AG04449 (cell line): Measurements from ENCODE around the gene MED16.
A peak's percentile ranks its signal among the peaks of the same experiment; 100 is the strongest.

Source experiments
- CTCF ChIA-PET: fragments of 350-600 bp; formaldehyde crosslinking; extraction: SDS; loops from one replicate; lab custom pipeline; 2021; ENCODE audit warnings: antibody characterized with exemption; lab: Yijun Ruan, JAX
- POLR2A ChIA-PET: fragments of 400-600, 350-600 bp; formaldehyde crosslinking; extraction: SDS; loops from one replicate; lab custom pipeline; 2020; ENCODE audit warnings: antibody characterized with exemption, inconsistent platforms; lab: Yijun Ruan, JAX
- DNase-seq: peaks from one replicate; pipeline ENCODE4 v3.0.0-alpha.2; 2010; ENCODE audit warnings: low read depth, low spot score
- H3K4me3 ChIP-seq: 2 replicates; pipeline ENCODE4 v1.5.1; 2011; ENCODE audit warnings: low read depth, mild to moderate bottlenecking, control low read depth, low read length
- TF ChIP-seq, protein P1 (sequence below): IDR thresholded peaks from one replicate; pipeline ENCODE4 v1.5.1; 2011; ENCODE audit warnings: mild to moderate bottlenecking, moderate library complexity, low read length, control low read depth, inconsistent platforms; ENCODE audit not compliant: insufficient read depth; ENCODE audit errors: missing control alignments

MED16 gene

DNA sequence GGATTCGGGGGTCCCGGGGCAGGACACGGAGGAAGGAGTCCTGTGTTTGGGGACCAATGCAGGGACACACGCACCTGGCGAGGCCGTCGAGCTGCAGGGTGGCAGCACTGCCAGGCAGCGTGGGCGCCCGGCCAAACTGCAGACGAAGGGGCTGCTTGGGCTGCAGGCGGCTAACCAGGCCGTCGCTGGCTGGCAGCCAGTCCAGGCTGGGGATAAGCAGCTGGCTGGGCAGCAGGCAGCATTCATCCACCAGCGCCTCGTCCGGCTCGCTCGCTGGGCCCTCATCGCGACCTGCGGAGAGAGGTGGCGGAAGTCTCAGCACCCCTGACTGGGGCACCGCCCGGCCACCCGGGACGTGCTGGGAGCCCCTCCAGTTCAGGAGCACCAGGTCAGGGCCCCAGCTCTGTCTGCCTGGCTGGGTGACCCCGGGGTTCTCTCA, 22.0 kb downstream of the MED16 start:
- DNase-seq: no peak

DNA sequence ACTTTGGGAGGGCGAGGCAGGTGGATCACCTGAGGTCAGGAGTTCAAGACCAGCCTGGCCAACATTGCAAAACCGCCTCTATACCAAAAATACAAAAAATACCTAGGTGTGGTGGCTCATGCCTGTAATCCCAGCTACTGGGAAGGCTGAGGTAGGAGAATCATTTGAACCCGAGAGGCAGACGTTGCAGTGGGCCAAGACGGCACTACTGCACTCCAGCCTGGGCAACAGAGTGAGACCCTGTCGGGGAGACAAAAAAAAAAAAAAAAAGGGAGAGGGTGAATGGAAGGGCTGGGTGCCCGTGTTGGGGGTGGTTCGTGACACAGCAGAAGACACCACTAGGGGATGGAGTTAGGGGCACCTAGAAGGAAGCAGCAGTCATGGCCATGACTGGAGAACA, 22.7 kb downstream of the MED16 start:
- DNase-seq: no peak
- TF ChIP-seq, protein P1, sequence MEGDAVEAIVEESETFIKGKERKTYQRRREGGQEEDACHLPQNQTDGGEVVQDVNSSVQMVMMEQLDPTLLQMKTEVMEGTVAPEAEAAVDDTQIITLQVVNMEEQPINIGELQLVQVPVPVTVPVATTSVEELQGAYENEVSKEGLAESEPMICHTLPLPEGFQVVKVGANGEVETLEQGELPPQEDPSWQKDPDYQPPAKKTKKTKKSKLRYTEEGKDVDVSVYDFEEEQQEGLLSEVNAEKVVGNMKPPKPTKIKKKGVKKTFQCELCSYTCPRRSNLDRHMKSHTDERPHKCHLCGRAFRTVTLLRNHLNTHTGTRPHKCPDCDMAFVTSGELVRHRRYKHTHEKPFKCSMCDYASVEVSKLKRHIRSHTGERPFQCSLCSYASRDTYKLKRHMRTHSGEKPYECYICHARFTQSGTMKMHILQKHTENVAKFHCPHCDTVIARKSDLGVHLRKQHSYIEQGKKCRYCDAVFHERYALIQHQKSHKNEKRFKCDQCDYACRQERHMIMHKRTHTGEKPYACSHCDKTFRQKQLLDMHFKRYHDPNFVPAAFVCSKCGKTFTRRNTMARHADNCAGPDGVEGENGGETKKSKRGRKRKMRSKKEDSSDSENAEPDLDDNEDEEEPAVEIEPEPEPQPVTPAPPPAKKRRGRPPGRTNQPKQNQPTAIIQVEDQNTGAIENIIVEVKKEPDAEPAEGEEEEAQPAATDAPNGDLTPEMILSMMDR: no peak
- ChIA-PET POLR2A (no interaction called here), CTCF (no interaction called here)
- H3K4me3 ChIP-seq: no peak overlapping the region

More for the DNA sequence above, 22.0 kb downstream of the MED16 start:
- ChIA-PET CTCF (interaction anchor here (1.2 kb wide), 1 partner anchor 13 kb away, joined by 4 read pairs; no protein-coding TSS in a partner anchor), POLR2A (no interaction called here)
- no peak overlapping the region for H3K4me3 ChIP-seq
- TF ChIP-seq, protein P1: no peak

DNA sequence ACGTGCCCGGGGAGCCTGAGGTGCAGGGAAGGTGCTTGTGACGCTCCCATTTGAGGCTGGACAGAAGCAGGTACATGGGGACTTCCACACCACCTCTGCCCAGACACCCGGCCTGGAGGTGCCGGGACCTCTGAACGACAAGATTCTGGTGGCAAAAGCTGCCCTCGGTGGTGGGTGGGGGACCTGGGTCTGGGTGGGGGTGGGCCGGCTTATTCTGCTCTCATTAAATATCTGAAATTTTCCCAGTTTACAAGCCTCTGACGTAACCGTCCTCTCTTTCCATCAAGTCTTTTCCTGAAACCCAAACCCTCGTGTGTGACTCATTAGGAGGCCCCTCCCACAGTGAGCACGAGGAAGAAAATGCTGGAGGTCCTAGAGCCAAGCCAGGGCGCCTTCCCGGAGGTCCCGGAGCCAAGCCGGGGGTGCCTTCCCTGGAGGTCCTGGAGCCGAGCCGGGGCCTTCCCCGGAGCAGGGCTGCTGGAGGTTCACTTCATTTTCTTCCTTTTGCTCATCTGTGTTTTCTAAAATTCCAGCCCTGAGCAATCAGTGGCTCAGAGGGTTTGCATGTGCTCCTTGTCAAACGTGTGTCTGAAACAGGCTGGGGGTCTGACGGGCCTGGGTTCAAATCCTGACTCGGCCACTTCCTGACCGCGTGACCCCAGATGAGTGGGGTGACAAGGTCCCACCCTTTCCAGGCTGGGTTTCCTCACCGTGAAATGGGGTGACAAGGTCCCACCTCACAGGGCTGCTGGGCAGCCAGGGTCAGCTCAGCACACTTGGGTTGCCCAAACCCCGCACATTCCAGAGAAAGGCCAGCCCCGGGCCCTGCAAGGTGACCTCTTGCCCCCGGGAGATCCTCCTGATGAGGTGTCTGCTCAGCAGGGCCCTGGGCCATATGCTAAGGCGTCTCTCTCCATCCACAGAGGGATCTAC, 23.5 kb downstream of the MED16 start:
- TF ChIP-seq, protein P1: no peak
- ChIA-PET POLR2A (no interaction called here), CTCF (interaction anchor here (0.6 kb wide), 1 partner anchor 11 kb away, joined by 3 read pairs; no protein-coding TSS in a partner anchor)
- no peak overlapping the region for H3K4me3 ChIP-seq
- peak; percentile 75 for DNase-seq

DNA sequence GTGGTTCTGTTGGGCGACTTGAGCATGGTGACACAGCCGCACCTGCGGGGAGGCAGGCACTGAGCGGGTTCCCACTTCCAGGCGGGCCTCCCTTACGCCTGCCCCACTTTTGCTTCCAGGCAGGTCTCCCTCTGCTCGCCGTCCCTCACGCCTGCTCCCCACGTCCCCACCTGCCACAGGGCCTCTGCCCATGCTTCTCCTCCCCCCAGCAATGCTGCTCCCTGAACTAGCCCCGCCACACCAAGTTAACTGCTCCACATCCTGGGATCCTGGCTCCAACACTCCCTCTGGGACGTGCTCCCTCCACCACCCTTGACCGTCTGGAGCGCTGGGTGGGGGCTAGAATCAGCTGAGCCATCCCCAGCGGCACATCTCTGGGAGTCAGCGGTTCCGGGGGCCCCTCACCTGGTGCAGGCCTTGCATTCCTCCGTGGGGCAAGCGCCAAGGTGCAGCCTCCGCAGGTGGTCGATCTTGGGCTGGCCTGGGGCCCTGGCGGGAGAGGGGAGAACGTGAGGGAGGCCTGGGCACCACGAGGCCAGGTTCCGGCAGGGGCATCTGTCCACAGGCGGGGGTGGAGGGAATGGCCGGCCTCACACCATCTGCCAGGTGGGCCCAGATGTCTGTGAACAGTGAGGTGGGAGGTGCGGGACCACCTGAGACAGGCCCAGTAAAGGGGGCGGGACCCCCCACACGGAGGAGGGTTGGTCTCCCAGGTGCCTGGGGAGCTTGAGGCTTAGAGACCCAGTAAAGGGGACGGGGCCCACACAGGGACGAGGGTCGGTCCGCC, 24.3 kb downstream of the MED16 start:
- ChIA-PET CTCF (interaction anchor here (0.6 kb wide), 1 partner anchor 10 kb away, joined by 3 read pairs; no protein-coding TSS in a partner anchor), POLR2A (no interaction called here)

DNA sequence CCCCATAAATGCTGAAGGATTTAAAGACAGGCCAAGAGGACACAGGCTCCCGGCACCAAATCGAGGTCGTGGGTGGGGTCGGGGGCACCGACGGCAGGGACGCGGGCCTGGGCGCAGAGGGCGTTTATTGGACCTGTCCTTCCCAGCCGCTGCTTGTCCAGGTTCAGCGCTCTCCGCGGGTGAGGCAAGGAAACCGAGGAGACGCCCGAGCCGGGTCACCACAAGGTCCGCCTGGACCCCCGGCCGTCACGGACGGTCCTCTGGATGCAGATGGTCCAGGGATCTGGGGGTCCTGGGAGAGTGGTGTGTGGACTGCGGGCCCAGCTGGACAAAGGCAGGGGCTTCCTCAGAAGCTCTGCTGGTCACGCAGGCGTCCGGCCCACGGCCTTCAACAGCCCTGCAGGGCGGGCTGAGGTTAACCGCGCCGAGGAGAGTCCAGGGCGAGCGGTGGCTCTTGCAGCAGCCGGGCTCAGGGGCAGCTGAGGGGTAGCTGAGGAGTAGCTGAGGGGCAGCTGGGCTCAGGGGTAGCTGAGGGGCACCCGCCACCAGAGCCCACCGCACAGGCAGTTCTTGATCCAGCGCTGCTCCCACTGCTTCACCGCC, 25.0 kb downstream of the MED16 start:
- CTCF ChIA-PET: interaction anchor here (1.1 kb wide), 1 partner anchor 12 kb away, joined by 3 read pairs; no protein-coding TSS in a partner anchor
- no peak overlapping the region for H3K4me3 ChIP-seq
- POLR2A ChIA-PET: no interaction called here
- DNase-seq: no peak
- TF ChIP-seq, protein P1: no peak

More for the DNA sequence above, 24.3 kb downstream of the MED16 start:
- TF ChIP-seq, protein P1: no peak
- no peak for DNase-seq
- H3K4me3 ChIP-seq: no peak overlapping the region
